Measurements from ENCODE around the gene SLC35F3.
"Not testable (repeated sequence)": the region's sequence is repeated elsewhere in the genome, so short reads cannot be mapped to it uniquely, and the experiment has no call there.

The SLC35F3 gene

DNA sequence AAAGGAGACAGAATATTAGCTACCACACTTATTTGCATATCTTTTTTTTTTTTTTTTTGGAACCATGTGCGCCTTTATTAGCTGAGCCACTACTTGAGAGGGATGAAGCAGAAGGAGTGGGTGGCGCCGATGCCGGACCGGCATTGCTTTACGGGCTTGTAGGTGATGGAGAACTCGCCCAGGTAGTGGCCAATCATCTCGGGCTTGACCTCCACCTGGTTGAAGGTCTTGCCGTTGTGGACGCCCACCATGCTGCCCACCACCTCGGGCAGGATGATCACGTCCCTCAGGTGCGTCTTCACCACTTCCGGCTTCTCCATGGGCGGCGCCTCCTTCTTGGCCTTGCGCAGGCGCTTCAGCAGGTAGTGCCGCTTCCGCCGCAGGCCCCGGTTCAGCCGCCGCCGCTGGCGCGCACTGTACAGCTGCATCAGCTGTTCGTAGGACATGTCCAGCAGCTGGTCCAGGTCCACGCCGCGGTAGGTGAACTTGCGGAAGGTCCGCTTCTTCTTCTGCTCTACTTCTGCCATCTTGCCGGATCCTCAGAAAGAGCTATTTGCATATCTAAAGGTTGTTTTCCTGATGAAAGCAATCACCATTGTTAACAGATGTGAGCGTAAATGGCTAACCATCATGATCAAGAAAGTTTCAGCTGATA, 452.3 kb downstream of the SLC35F3 start:
- H3K36me3 ChIP-seq (ENCODE audit: control insufficient read depth in 5 of 5, insufficient read depth in 5 of 5, low read length in 5 of 5); H3K9me3 ChIP-seq (ENCODE audit: control insufficient read depth in 5 of 5, low read length in 5 of 5); H3K4me1 ChIP-seq (ENCODE audit: control insufficient read depth in 5 of 5, insufficient read depth in 5 of 5, low read length in 5 of 5); H3K27ac ChIP-seq (ENCODE audit: low read depth, low read length); H3K27me3 ChIP-seq (ENCODE audit: control insufficient read depth in 5 of 5, insufficient read depth in 4 of 5, low read length in 5 of 5); H3K9ac ChIP-seq (ENCODE audit: low read length in 5 of 5): not testable (repeated sequence)
- peak overlapping the region in 1 of 5 donors; percentile 19 for H3K4me3 ChIP-seq (ENCODE audit: low read depth in 1 of 5, low read length in 5 of 5)

- Histone ChIP-seq H3K4me1 (ENCODE audit: control insufficient read depth in 5 of 5, insufficient read depth in 5 of 5, low read length in 5 of 5) (no peaks in the 10 kb centered on the region), H3K27ac (ENCODE audit: low read depth, low read length) (no peak overlapping the region), H3K27me3 (ENCODE audit: control insufficient read depth in 5 of 5, insufficient read depth in 4 of 5, low read length in 5 of 5) (peaks cover 0 to 5% (median 0%) of the 10 kb centered on the region in 5 donors), H3K9ac (ENCODE audit: low read length in 5 of 5) (no peak overlapping the region), H3K36me3 (ENCODE audit: control insufficient read depth in 5 of 5, insufficient read depth in 5 of 5, low read length in 5 of 5) (no peaks in the 10 kb centered on the region), H3K4me3 (ENCODE audit: low read depth in 1 of 5, low read length in 5 of 5) (no peak overlapping the region), H3K9me3 (ENCODE audit: control insufficient read depth in 5 of 5, low read length in 5 of 5) (peaks cover 0 to 7% (median 0%) of the 10 kb centered on the region in 5 donors)
Observed at GRCh38 chr1:234357831-234358230, 453.4 kb downstream of the SLC35F3 start.

- no peaks in the 10 kb centered on the region for H3K9me3 ChIP-seq (ENCODE audit: control insufficient read depth in 5 of 5, low read length in 5 of 5)
- no peak overlapping the region for H3K27ac ChIP-seq (ENCODE audit: low read depth, low read length)
- no peak overlapping the region for H3K9ac ChIP-seq (ENCODE audit: low read length in 5 of 5)
- no peak overlapping the region for H3K4me3 ChIP-seq (ENCODE audit: low read depth in 1 of 5, low read length in 5 of 5)
- peaks cover 0 to 7% (median 0%) of the 10 kb centered on the region in 5 donors for H3K27me3 ChIP-seq (ENCODE audit: control insufficient read depth in 5 of 5, insufficient read depth in 4 of 5, low read length in 5 of 5)
- H3K4me1 ChIP-seq (ENCODE audit: control insufficient read depth in 5 of 5, insufficient read depth in 5 of 5, low read length in 5 of 5) = no peaks in the 10 kb centered on the region
- H3K36me3 ChIP-seq (ENCODE audit: control insufficient read depth in 5 of 5, insufficient read depth in 5 of 5, low read length in 5 of 5) = no peaks in the 10 kb centered on the region
Observed at GRCh38 chr1:234361102-234361603, 456.7 kb downstream of the SLC35F3 start.

- peaks cover 0 to 7% (median 0%) of the 10 kb centered on the region in 5 donors for H3K27me3 ChIP-seq (ENCODE audit: control insufficient read depth in 5 of 5, insufficient read depth in 4 of 5, low read length in 5 of 5)
- H3K4me3 ChIP-seq (ENCODE audit: low read depth in 1 of 5, low read length in 5 of 5) = no peak overlapping the region
- no peak overlapping the region for H3K27ac ChIP-seq (ENCODE audit: low read depth, low read length)
- H3K4me1 ChIP-seq (ENCODE audit: control insufficient read depth in 5 of 5, insufficient read depth in 5 of 5, low read length in 5 of 5) = no peaks in the 10 kb centered on the region
- H3K36me3 ChIP-seq (ENCODE audit: control insufficient read depth in 5 of 5, insufficient read depth in 5 of 5, low read length in 5 of 5) = no peaks in the 10 kb centered on the region
- no peaks in the 10 kb centered on the region for H3K9me3 ChIP-seq (ENCODE audit: control insufficient read depth in 5 of 5, low read length in 5 of 5)
- no peak overlapping the region for H3K9ac ChIP-seq (ENCODE audit: low read length in 5 of 5)
Observed at GRCh38 chr1:234362558-234362957, 458.1 kb downstream of the SLC35F3 start.

DNA sequence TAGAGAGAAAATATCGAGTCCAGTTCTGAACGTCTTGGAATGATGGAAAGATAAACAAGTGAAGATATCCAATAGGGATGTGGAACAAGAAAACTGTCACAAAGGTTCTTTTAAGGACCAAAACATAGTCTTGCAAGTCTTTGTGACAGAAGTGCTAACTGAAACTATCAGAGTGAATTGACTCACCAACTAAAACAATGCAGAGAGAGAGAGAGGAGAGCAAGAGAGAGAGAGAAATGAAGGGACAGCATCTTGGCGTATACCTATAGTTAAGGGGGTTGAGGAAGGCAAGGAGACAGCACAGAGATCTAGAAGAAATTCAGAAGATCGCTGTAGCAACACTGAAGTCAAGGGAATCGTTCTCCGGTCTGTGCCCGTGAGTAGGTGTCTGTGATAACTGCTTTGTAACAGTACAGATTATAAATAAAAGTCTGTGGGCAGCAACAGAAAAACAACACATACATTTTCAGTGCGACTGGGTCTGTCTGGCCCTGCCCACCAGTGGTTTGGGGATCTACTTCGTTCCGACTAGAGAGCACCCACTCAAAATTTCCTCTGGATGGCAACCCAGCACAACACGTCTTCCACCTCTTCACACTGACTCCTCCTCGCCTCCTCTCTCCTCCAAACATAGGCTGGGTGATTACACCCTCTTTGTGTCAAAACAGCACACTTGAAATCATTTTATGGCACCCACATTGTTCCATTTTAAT, 464.0 kb downstream of the SLC35F3 start:
- Histone ChIP-seq H3K9ac (ENCODE audit: low read length in 5 of 5) (no peak overlapping the region), H3K4me1 (ENCODE audit: control insufficient read depth in 5 of 5, insufficient read depth in 5 of 5, low read length in 5 of 5) (peaks cover 0 to 8% (median 5%) of the 10 kb centered on the region in 5 donors), H3K36me3 (ENCODE audit: control insufficient read depth in 5 of 5, insufficient read depth in 5 of 5, low read length in 5 of 5) (no peaks in the 10 kb centered on the region), H3K4me3 (ENCODE audit: low read depth in 1 of 5, low read length in 5 of 5) (no peak overlapping the region), H3K27ac (ENCODE audit: low read depth, low read length) (no peak overlapping the region), H3K9me3 (ENCODE audit: control insufficient read depth in 5 of 5, low read length in 5 of 5) (no peaks in the 10 kb centered on the region), H3K27me3 (ENCODE audit: control insufficient read depth in 5 of 5, insufficient read depth in 4 of 5, low read length in 5 of 5) (peaks cover 0 to 5% (median 2%) of the 10 kb centered on the region in 5 donors)

GRCh38 chr1:234369033-234369430, 464.6 kb downstream of the SLC35F3 start:
- peaks cover 0 to 5% (median 2%) of the 10 kb centered on the region in 5 donors for H3K27me3 ChIP-seq (ENCODE audit: control insufficient read depth in 5 of 5, insufficient read depth in 4 of 5, low read length in 5 of 5)
- H3K4me3 ChIP-seq (ENCODE audit: low read depth in 1 of 5, low read length in 5 of 5) = no peak overlapping the region
- peaks cover 0 to 11% (median 7%) of the 10 kb centered on the region in 5 donors for H3K4me1 ChIP-seq (ENCODE audit: control insufficient read depth in 5 of 5, insufficient read depth in 5 of 5, low read length in 5 of 5)
- H3K9ac ChIP-seq (ENCODE audit: low read length in 5 of 5) = no peak overlapping the region
- H3K27ac ChIP-seq (ENCODE audit: low read depth, low read length) = no peak overlapping the region
- H3K36me3 ChIP-seq (ENCODE audit: control insufficient read depth in 5 of 5, insufficient read depth in 5 of 5, low read length in 5 of 5) = no peaks in the 10 kb centered on the region
- no peaks in the 10 kb centered on the region for H3K9me3 ChIP-seq (ENCODE audit: control insufficient read depth in 5 of 5, low read length in 5 of 5)

DNA sequence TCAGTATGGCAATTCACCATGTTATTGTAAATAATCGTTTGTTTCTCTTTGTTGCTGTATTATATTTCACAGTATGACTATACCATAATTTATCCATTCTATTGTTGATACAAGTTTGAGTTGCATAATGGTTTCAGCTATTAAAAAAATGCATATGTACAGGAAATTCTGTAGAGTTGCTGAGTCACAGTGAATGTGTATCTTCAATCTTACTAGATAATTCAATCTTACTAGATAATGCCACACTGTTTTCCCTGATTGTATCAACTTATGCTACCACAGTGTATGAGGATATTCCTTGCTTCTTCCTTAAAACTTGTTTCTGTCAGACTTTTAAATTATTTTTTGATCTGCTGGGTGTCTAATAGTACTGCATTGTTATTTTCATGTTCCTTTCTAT, 465.3 kb downstream of the SLC35F3 start:
- H3K36me3 ChIP-seq (ENCODE audit: control insufficient read depth in 5 of 5, insufficient read depth in 5 of 5, low read length in 5 of 5) = no peaks in the 10 kb centered on the region
- no peak overlapping the region for H3K9ac ChIP-seq (ENCODE audit: low read length in 5 of 5)
- peaks cover 0 to 19% (median 14%) of the 10 kb centered on the region in 5 donors for H3K4me1 ChIP-seq (ENCODE audit: control insufficient read depth in 5 of 5, insufficient read depth in 5 of 5, low read length in 5 of 5)
- no peaks in the 10 kb centered on the region for H3K9me3 ChIP-seq (ENCODE audit: control insufficient read depth in 5 of 5, low read length in 5 of 5)
- peaks cover 0 to 5% (median 2%) of the 10 kb centered on the region in 5 donors for H3K27me3 ChIP-seq (ENCODE audit: control insufficient read depth in 5 of 5, insufficient read depth in 4 of 5, low read length in 5 of 5)
- no peak overlapping the region for H3K4me3 ChIP-seq (ENCODE audit: low read depth in 1 of 5, low read length in 5 of 5)
- no peak overlapping the region for H3K27ac ChIP-seq (ENCODE audit: low read depth, low read length)

GRCh38 chr1:234371414-234371813, 466.9 kb downstream of the SLC35F3 start:
- Histone ChIP-seq H3K36me3 (ENCODE audit: control insufficient read depth in 5 of 5, insufficient read depth in 5 of 5, low read length in 5 of 5) (peaks cover 2 to 8% (median 7%) of the 10 kb centered on the region in 5 donors), H3K4me3 (ENCODE audit: low read depth in 1 of 5, low read length in 5 of 5) (no peak overlapping the region), H3K9me3 (ENCODE audit: control insufficient read depth in 5 of 5, low read length in 5 of 5) (no peaks in the 10 kb centered on the region), H3K27ac (ENCODE audit: low read depth, low read length) (no peak overlapping the region), H3K27me3 (ENCODE audit: control insufficient read depth in 5 of 5, insufficient read depth in 4 of 5, low read length in 5 of 5) (peaks cover 0 to 5% (median 0%) of the 10 kb centered on the region in 5 donors), H3K4me1 (ENCODE audit: control insufficient read depth in 5 of 5, insufficient read depth in 5 of 5, low read length in 5 of 5) (peaks cover 0 to 23% (median 19%) of the 10 kb centered on the region in 5 donors), H3K9ac (ENCODE audit: low read length in 5 of 5) (no peak overlapping the region)

DNA sequence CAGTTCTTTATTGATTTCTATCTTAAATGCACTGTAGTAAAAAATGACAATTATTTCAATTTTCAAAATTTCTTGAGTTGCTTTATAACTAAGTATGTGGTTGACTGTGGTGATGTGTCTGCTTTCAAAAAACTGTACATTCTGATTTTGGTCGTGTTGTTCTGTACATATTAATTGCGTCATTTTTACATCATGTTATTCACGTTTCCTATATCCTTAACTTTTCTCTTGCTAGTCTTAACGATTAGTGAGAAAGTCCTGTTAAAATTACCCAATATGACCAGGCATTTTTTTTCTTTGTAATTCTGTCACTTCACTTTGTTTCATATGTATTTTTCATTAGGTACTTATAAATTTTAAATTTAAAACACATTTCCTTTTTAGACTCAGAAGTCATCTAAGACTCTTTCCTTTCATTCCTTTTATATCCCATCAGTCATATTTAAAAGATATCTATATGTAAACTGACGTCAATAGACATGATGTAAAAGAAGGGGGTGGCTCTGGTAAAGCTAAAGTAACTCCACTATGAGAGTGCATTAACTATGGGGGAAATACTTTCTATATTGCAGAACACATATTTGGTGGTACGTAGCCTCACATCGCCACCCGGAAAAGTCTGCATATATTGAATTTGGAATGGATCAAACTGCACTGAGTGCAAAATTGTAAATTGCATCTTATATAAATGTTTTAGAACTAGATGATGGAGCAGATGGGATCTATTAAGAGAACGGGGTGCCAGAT, 467.7 kb downstream of the SLC35F3 start:
- Histone ChIP-seq H3K9me3 (ENCODE audit: control insufficient read depth in 5 of 5, low read length in 5 of 5) (no peaks in the 10 kb centered on the region), H3K27ac (ENCODE audit: low read depth, low read length) (no peak overlapping the region), H3K27me3 (ENCODE audit: control insufficient read depth in 5 of 5, insufficient read depth in 4 of 5, low read length in 5 of 5) (peaks cover 0 to 5% (median 0%) of the 10 kb centered on the region in 5 donors), H3K9ac (ENCODE audit: low read length in 5 of 5) (peak overlapping the region in 3 of 5 donors; percentile 92 to 99 (median 97)), H3K36me3 (ENCODE audit: control insufficient read depth in 5 of 5, insufficient read depth in 5 of 5, low read length in 5 of 5) (peaks cover 3 to 14% (median 12%) of the 10 kb centered on the region in 5 donors), H3K4me1 (ENCODE audit: control insufficient read depth in 5 of 5, insufficient read depth in 5 of 5, low read length in 5 of 5) (peaks cover 0 to 23% (median 19%) of the 10 kb centered on the region in 5 donors), H3K4me3 (ENCODE audit: low read depth in 1 of 5, low read length in 5 of 5) (peak overlapping the region; percentile 90 to 100 (median 98))

All from subcutaneous abdominal adipose tissue (tissue), 5 donors.